Vagina (tissue), 2 donors: ENCODE measurements around the gene PSMB1. TPM values are rescaled to one million over a fixed set of nuclear protein-coding genes. Genes with fewer than 3 reads are reported as not detected.
"Not testable (repeated sequence)": the region's sequence is repeated elsewhere in the genome, so short reads cannot be mapped to it uniquely, and the experiment has no call there.

Source experiments
- DNase-seq, 2 donors: peaks; one replicate each; pipeline ENCODE4 v3.0.0-alpha.2; 2017; ENCODE audit errors: extremely low spot score in 2 of 2
- H3K27ac ChIP-seq: fragments of 200-600 bp; sonication (generic); one replicate; pipeline ENCODE4 v1.5.1; 2019
- H3K27me3 ChIP-seq: fragments of 200-600 bp; sonication (generic); one replicate; pipeline ENCODE4 v1.5.1; 2019
- H3K36me3 ChIP-seq, 2 donors: fragments of 200-600 bp; sonication (generic); one replicate each; pipeline ENCODE4 v1.5.1; 2017 to 2019
- H3K4me1 ChIP-seq: fragments of 200-600 bp; sonication (generic); one replicate; pipeline ENCODE4 v1.5.1; 2019
- H3K4me3 ChIP-seq, 2 donors: fragments of 200-600 bp; sonication (generic); 1 replicate in 1 of 2; 2 replicates in 1 of 2; pipeline ENCODE4 v1.5.1; 2016 to 2019
- H3K9me3 ChIP-seq: fragments of 200-600 bp; sonication (generic); one replicate; pipeline ENCODE4 v1.5.1; 2019
- CTCF ChIP-seq, 3 experiments: fragments of 450-650 bp in 2 of 3; fragments of 200-600 bp in 1 of 3; sonication (generic) in 1 of 3; IDR thresholded peaks; one replicate each; pipeline ENCODE4 v1.5.1; 2017 to 2019; ENCODE audit warnings: antibody characterized with exemption in 3 of 3, mild to moderate bottlenecking in 2 of 3, moderate library complexity in 2 of 3
- POLR2A ChIP-seq, 2 donors: fragments of 450-650 bp; IDR thresholded peaks; one replicate each; pipeline ENCODE4 v1.6.1; 2017; ENCODE audit warnings: antibody characterized with exemption in 2 of 2, mild to moderate bottlenecking in 2 of 2, moderate library complexity in 2 of 2
- POLR2AphosphoS5 ChIP-seq, 2 donors: sonication (generic); formaldehyde crosslinking; IDR thresholded peaks; one replicate each; pipeline ENCODE4 v1.9.0; 2017; ENCODE audit warnings: antibody characterized with exemption in 2 of 2, mild to moderate bottlenecking in 2 of 2, low read depth in 1 of 2; ENCODE audit not compliant: insufficient read depth in 1 of 2
- intact Hi-C: fragments of 100-400 bp; cut with DNase I; formaldehyde crosslinking; loops from one replicate; pipeline ENCODE4 v1.15.1; 2023
- total RNA-seq: library from RNA; depleted of rRNA; stranded (reverse); fragments of >200 nt; gene quantifications from one replicate; pipeline ENCODE4 v1.2.3, GENCODE V29; 2016

Gene PSMB1
- total RNA-seq, 1 donor from 2014 or later = 92.3 TPM

- Histone ChIP-seq H3K4me1 (no peaks in the 10 kb centered on the region), H3K27me3 (no peaks in the 10 kb centered on the region), H3K4me3 (no peak overlapping the region), H3K9me3 (no peaks in the 10 kb centered on the region), H3K36me3 (no peaks in the 10 kb centered on the region), H3K27ac (no peak overlapping the region)
- intact Hi-C loops = loop anchor here (10.0 kb wide), 1 partner anchor 675 kb away; no protein-coding TSS in a partner anchor
- DNase-seq = no peak
- TF ChIP-seq CTCF (IDR thresholded peaks at IDR 0.05) (no peak), POLR2A (IDR thresholded peaks at IDR 0.05) (no peak)
These were observed 43.4 kb downstream of the PSMB1 start for GRCh38 chr6:170509723-170510018.

- H3K4me3 ChIP-seq, H3K4me1 ChIP-seq, H3K27ac ChIP-seq, H3K27me3 ChIP-seq, intact Hi-C loops, DNase-seq, H3K9me3 ChIP-seq, H3K36me3 ChIP-seq: not testable (repeated sequence)
These were observed 44.0 kb downstream of the PSMB1 start for GRCh38 chr6:170508892-170509722.

GRCh38 chr6:170508275-170508674, 44.8 kb downstream of the PSMB1 start:
- intact Hi-C loops, H3K27me3 ChIP-seq, H3K9me3 ChIP-seq, H3K36me3 ChIP-seq, DNase-seq, H3K4me3 ChIP-seq, H3K27ac ChIP-seq, H3K4me1 ChIP-seq: not testable (repeated sequence)

GRCh38 chr6:170507728-170508127, 45.4 kb downstream of the PSMB1 start:
- H3K9me3 ChIP-seq, DNase-seq, H3K27me3 ChIP-seq, H3K27ac ChIP-seq, intact Hi-C loops, H3K4me3 ChIP-seq, H3K36me3 ChIP-seq, H3K4me1 ChIP-seq: not testable (repeated sequence)

GRCh38 chr6:170506446-170506845, 46.7 kb downstream of the PSMB1 start:
- Histone ChIP-seq H3K4me1 (no peaks in the 10 kb centered on the region), H3K9me3 (no peaks in the 10 kb centered on the region), H3K27me3 (no peaks in the 10 kb centered on the region), H3K4me3 (no peak overlapping the region), H3K36me3 (no peaks in the 10 kb centered on the region), H3K27ac (no peak overlapping the region)
- no peak for DNase-seq
- TF ChIP-seq POLR2AphosphoS5 (IDR thresholded peaks at IDR 0.05; ENCODE audit: insufficient read depth in 1 of 2, low read depth in 1 of 2) = no peak
- TF ChIP-seq POLR2A (IDR thresholded peaks at IDR 0.05) = no peak
- no peak for TF ChIP-seq CTCF (IDR thresholded peaks at IDR 0.05)
- intact Hi-C loops = no loop called here

- no peak for DNase-seq
- intact Hi-C loops = no loop called here
These were observed 47.8 kb downstream of the PSMB1 start for GRCh38 chr6:170505306-170505705.

More at GRCh38 chr6:170505306-170505705, 47.8 kb downstream of the PSMB1 start:
- no peak for TF ChIP-seq CTCF (IDR thresholded peaks at IDR 0.05)
- no peak for TF ChIP-seq POLR2A (IDR thresholded peaks at IDR 0.05)
- no peak for TF ChIP-seq POLR2AphosphoS5 (IDR thresholded peaks at IDR 0.05; ENCODE audit: insufficient read depth in 1 of 2, low read depth in 1 of 2)
- Histone ChIP-seq H3K27me3 (no peaks in the 10 kb centered on the region), H3K36me3 (no peaks in the 10 kb centered on the region), H3K9me3 (no peaks in the 10 kb centered on the region), H3K4me1 (no peaks in the 10 kb centered on the region), H3K27ac (no peak overlapping the region), H3K4me3 (no peak overlapping the region)
